ENCODE measurements around the gene SMYD5. TPM values are rescaled to one million over a fixed set of nuclear protein-coding genes. Genes with fewer than 3 reads are reported as not detected.

SMYD5 gene
- total RNA-seq, 2 donors from 2014 or later = 34.9 to 35.4 TPM

DNA sequence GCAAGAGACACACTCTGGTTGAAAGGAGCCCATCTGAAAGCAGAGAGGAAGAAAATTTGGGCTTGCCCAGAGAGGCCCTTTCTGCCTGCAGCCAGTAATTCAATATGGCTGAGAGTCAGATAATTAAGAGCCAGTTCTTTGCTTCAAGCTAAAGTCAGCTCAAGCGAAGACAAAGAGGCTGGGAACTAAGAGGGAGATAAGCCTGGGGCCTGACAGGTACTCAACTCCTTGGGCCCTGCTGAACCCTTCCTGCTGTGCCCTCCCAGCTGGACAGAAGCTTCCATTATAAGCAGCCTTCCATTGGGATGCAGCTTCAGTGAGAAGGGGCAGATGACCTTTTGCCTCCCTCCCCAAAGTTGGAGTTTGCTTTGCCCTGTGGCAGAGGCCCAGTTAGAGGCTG, 58.2 kb downstream of the SMYD5 start:
- H3K27ac Mint-ChIP-seq = no peak overlapping the region
- Histone ChIP-seq H3K27ac (ENCODE audit: low read depth, low read length) (no peak overlapping the region), H3K9ac (ENCODE audit: extremely low read depth, low read length, poor library complexity, severe bottlenecking) (no peak overlapping the region), H3K4me1 (ENCODE audit: control insufficient read depth, insufficient read depth, low read length) (peaks cover 3% of the 10 kb centered on the region), H3K9me3 (ENCODE audit: control insufficient read depth, low read length) (no peaks in the 10 kb centered on the region), H3K4me3 (ENCODE audit: low read length) (no peak overlapping the region), H3K27me3 (ENCODE audit: control insufficient read depth, insufficient read depth, low read length, poor library complexity, severe bottlenecking) (peaks cover 38% of the 10 kb centered on the region), H3K36me3 (ENCODE audit: control insufficient read depth, insufficient read depth, low read length) (no peaks in the 10 kb centered on the region)
- 66 to 67% methylated on average over 1 of the region's 1 CpG for WGBS, 2 experiments (ENCODE audit: insufficient coverage in 1 of 2, insufficient read length in 1 of 2)
- TF ChIP-seq, protein P1, sequence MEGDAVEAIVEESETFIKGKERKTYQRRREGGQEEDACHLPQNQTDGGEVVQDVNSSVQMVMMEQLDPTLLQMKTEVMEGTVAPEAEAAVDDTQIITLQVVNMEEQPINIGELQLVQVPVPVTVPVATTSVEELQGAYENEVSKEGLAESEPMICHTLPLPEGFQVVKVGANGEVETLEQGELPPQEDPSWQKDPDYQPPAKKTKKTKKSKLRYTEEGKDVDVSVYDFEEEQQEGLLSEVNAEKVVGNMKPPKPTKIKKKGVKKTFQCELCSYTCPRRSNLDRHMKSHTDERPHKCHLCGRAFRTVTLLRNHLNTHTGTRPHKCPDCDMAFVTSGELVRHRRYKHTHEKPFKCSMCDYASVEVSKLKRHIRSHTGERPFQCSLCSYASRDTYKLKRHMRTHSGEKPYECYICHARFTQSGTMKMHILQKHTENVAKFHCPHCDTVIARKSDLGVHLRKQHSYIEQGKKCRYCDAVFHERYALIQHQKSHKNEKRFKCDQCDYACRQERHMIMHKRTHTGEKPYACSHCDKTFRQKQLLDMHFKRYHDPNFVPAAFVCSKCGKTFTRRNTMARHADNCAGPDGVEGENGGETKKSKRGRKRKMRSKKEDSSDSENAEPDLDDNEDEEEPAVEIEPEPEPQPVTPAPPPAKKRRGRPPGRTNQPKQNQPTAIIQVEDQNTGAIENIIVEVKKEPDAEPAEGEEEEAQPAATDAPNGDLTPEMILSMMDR (conservative IDR thresholded peaks at IDR 0.05) = no peak
- peaks cover 5% of the 10 kb centered on the region for H3K4me1 Mint-ChIP-seq
- H3K9me3 Mint-ChIP-seq = no peaks in the 10 kb centered on the region
- peaks cover 2% of the 10 kb centered on the region for H3K36me3 Mint-ChIP-seq (ENCODE audit: low read depth)
- DNase-seq = no peak
- peaks cover 42% of the 10 kb centered on the region for H3K27me3 Mint-ChIP-seq (ENCODE audit: insufficient read depth)
- H3K4me3 Mint-ChIP-seq = no peak overlapping the region

Other genes starting within 250 kb of the SMYD5 start
- gene SFXN5, start 142.5 kb upstream of the SMYD5 start, total RNA-seq = 10 to 100 TPM; 30.7 to 32.8 TPM
- gene RAB11FIP5, start 101.3 kb upstream of the SMYD5 start, total RNA-seq = 10 to 100 TPM; 12.1 to 17.3 TPM
- not detected for gene NOTO, start 11.7 kb upstream of the SMYD5 start, total RNA-seq
- gene PRADC1, start 19.0 kb downstream of the SMYD5 start, total RNA-seq = 10 to 100 TPM in 1 of 2 donors, 1 to 10 TPM in 1; 8.8 to 10.2 TPM
- 100 to 1,000 TPM; 347 to 391 TPM for gene CCT7, start 20.1 kb downstream of the SMYD5 start, total RNA-seq
- 10 to 100 TPM in 1 of 2 donors, 1 to 10 TPM in 1; 9.0 to 11.2 TPM for gene FBXO41, start 70.2 kb downstream of the SMYD5 start, total RNA-seq
- under 1 TPM in 1 of 2 donors, not detected in 1; 0.15 TPM for gene EGR4, start 79.3 kb downstream of the SMYD5 start, total RNA-seq
- gene ALMS1, start 171.6 kb downstream of the SMYD5 start, total RNA-seq = 10 to 100 TPM; 52.4 to 56.1 TPM

All from endodermal cell (in vitro differentiated cells).